HepG2 (cell line): ENCODE results near the gene ZNF684. TPM values are rescaled to one million over a fixed set of nuclear protein-coding genes. Genes with fewer than 3 reads are reported as not detected.

Experiments used
- BCL6 ChIP-seq: IDR thresholded peaks from 2 replicates; pipeline ENCODE4 v1.6.1; 2016; ENCODE audit warnings: missing genetic modification reagents, missing compliant biosample characterization
- GLI4 ChIP-seq: sonication (generic); formaldehyde crosslinking; IDR thresholded peaks from 2 replicates; pipeline ENCODE4 v1.5.1; 2020; ENCODE audit warnings: missing genetic modification reagents, mild to moderate bottlenecking, moderate library complexity, borderline replicate concordance
- KDM6A ChIP-seq: IDR thresholded peaks from 2 replicates; pipeline ENCODE4 v1.6.1; 2016; ENCODE audit warnings: low read depth
- MBNL3 ChIP-seq: fragments of 250-450 bp; sonication (Bioruptor Pico); conservative IDR thresholded peaks from 2 replicates; pipeline ENCODE4 v1.8.0; 2022; ENCODE audit warnings: mild to moderate bottlenecking, inconsistent platforms
- MLX ChIP-seq: IDR thresholded peaks from 2 replicates; pipeline ENCODE4 v1.6.1; 2016
- MLXIP ChIP-seq: sonication (generic); formaldehyde crosslinking; IDR thresholded peaks from 2 replicates; pipeline ENCODE4 v1.9.0; 2021; ENCODE audit warnings: missing genetic modification reagents, borderline replicate concordance
- MXD4 ChIP-seq: IDR thresholded peaks from 2 replicates; pipeline ENCODE4 v1.6.1; 2016; ENCODE audit warnings: mild to moderate bottlenecking, missing biosample characterization, missing genetic modification reagents
- NFYB ChIP-seq: sonication (generic); formaldehyde crosslinking; IDR thresholded peaks from 2 replicates; pipeline ENCODE4 v1.4.0; 2020; ENCODE audit warnings: missing genetic modification reagents
- REST ChIP-seq, 2 experiments: IDR thresholded peaks; 2 replicates each; pipeline ENCODE4 v1.6.1; 2011 to 2012; ENCODE audit warnings: low read length in 2 of 2, borderline replicate concordance in 1 of 2, low read depth in 1 of 2, mild to moderate bottlenecking in 1 of 2, moderate library complexity in 1 of 2
- STAT6 ChIP-seq: sonication (generic); formaldehyde crosslinking; IDR thresholded peaks from 2 replicates; pipeline ENCODE4 v1.4.0; 2020; ENCODE audit warnings: missing genetic modification reagents, mild to moderate bottlenecking, borderline replicate concordance
- SYNCRIP ChIP-seq: fragments of 200-400 bp; formaldehyde crosslinking; IDR thresholded peaks from 2 replicates; pipeline ENCODE4 v1.6.1; 2018; ENCODE audit warnings: mild to moderate bottlenecking, low read depth, low read length; ENCODE audit not compliant: insufficient read depth
- TARDBP ChIP-seq: sonication (generic); formaldehyde crosslinking; IDR thresholded peaks from 2 replicates; pipeline ENCODE4 v1.8.0; 2022; ENCODE audit warnings: mild to moderate bottlenecking, missing genetic modification reagents
- TFDP2 ChIP-seq: sonication (generic); formaldehyde crosslinking; IDR thresholded peaks from 2 replicates; pipeline ENCODE4 v1.4.0; 2020; ENCODE audit warnings: missing genetic modification reagents
- ZBTB7A ChIP-seq: sonication (generic); formaldehyde crosslinking; IDR thresholded peaks from 2 replicates; pipeline ENCODE4 v1.8.0; 2022; ENCODE audit warnings: mild to moderate bottlenecking, missing genetic modification reagents
- ZNF766 ChIP-seq: sonication (generic); formaldehyde crosslinking; IDR thresholded peaks from 2 replicates; pipeline ENCODE4 v1.5.0; 2020; ENCODE audit warnings: missing genetic modification reagents, borderline replicate concordance
- polyA plus RNA-seq, 8 experiments: library from polyadenylated mRNA; depleted of rRNA in 3 of 8; stranded (reverse) in 7 of 8; unstranded in 1 of 8; fragments of >200 nt; fragmentation: Illumina TruSeq in 4 of 8; extraction: Trizol in 4 of 8; gene quantifications; 2 replicates each; pipeline versions ENCODE4 v1.2.1 to v1.2.3, GENCODE V29; 2011 to 2016; ENCODE audit warnings: low read depth in 4 of 8, missing spikeins in 1 of 8, mixed read lengths in 1 of 8; ENCODE audit not compliant: insufficient read depth in 1 of 8
- total RNA-seq, 5 experiments: library from RNA; depleted of rRNA; stranded (reverse); fragments of >200 nt; fragmentation: Illumina TruSeq; extraction: Trizol; gene quantifications; 2 replicates each; pipeline ENCODE4 v1.2.3, GENCODE V29; 2016; ENCODE audit warnings: low read depth in 1 of 5

The ZNF684 gene
- total and polyA plus RNA-seq, 2 of the 13 experiments (the other 11 are each of a cell fraction or from before 2014, with no cell fraction given) = 6.5 to 15.2 TPM

- TF ChIP-seq STAT6 (CRISPR knock-in tag) (no peak), KDM6A (CRISPR knock-in tag) (0 out of 2 replicates have a peak, but pooled peaks have one; percentile 12), MXD4 (CRISPR knock-in tag) (peak; percentile 73; the same call in 1 of the 2 replicates), REST (IDR thresholded peaks at IDR 0.05; ENCODE audit: borderline replicate concordance in 1 of 2, low read depth in 1 of 2, low read length in 2 of 2) (peak in 1 of 2 experiments; percentile 46; a peak in 1 of 4 replicates), ZNF766 (CRISPR knock-in tag) (peak; percentile 61; the same call in 1 of the 2 replicates), NFYB (CRISPR knock-in tag) (peak; percentile 16; the same call in 1 of the 2 replicates), SYNCRIP (no peak), TFDP2 (CRISPR knock-in tag) (peak; percentile 89), ZBTB7A (CRISPR knock-in tag) (peak; percentile 54; the same call in 1 of the 2 replicates), TARDBP (CRISPR knock-in tag) (peak; percentile 61), MBNL3 (CRISPR knock-in tag) (no peak), GLI4 (0 out of 2 replicates have a peak, but pooled peaks have one; percentile 42), BCL6 (CRISPR knock-in tag) (no peak), MLXIP (CRISPR knock-in tag) (peak; percentile 71; the same call in 1 of the 2 replicates), MLX (peak; percentile 20; the same call in 1 of the 2 replicates)
These were observed 22.8 kb upstream of the ZNF684 start, which contains the start of gene EXO5 (continued) for GRCh38 chr1:40508375-40509341.
